DOHH2 (cell line): ENCODE results near the gene SLC1A3.
A peak's percentile ranks its signal among the peaks of the same experiment; 100 is the strongest.

ENCODE experiments used
- H3F3A ChIP-seq: fragments of 200-600 bp; sonication (generic), shearing (Covaris generic); 2 replicates; pipeline ENCODE4 v1.6.0; 2016; ENCODE audit warnings: antibody characterized with exemption, mild to moderate bottlenecking; ENCODE audit not compliant: control insufficient read depth, insufficient read depth
- H3K27ac ChIP-seq: fragments of 200-600 bp; sonication (generic); 2 replicates; pipeline ENCODE4 v1.5.1; 2014; ENCODE audit warnings: low read depth, mild to moderate bottlenecking, low read length, moderate library complexity
- H3K27me3 ChIP-seq: fragments of 200-600 bp; sonication (generic); 2 replicates; pipeline ENCODE4 v1.6.1; 2014; ENCODE audit warnings: mild to moderate bottlenecking, low read length, mixed read lengths; ENCODE audit not compliant: control insufficient read depth
- H3K36me3 ChIP-seq: fragments of 200-600 bp; sonication (generic); 2 replicates; pipeline ENCODE4 v1.6.1; 2014; ENCODE audit warnings: mild to moderate bottlenecking, low read length, moderate library complexity, mixed read lengths; ENCODE audit not compliant: control insufficient read depth
- H3K4me1 ChIP-seq: fragments of 200-600 bp; sonication (generic); 2 replicates; pipeline ENCODE4 v1.6.1; 2014; ENCODE audit warnings: mild to moderate bottlenecking, low read length, mixed read lengths; ENCODE audit not compliant: control insufficient read depth
- H3K4me2 ChIP-seq: fragments of 200-600 bp; sonication (generic); 2 replicates; pipeline ENCODE4 v1.6.0; 2014; ENCODE audit warnings: mild to moderate bottlenecking, low read length, moderate library complexity
- H3K4me3 ChIP-seq: fragments of 200-600 bp; sonication (generic); 2 replicates; pipeline ENCODE4 v1.5.1; 2014; ENCODE audit warnings: mild to moderate bottlenecking, low read length, mixed read lengths
- H3K79me2 ChIP-seq: fragments of 200-600 bp; sonication (generic); 2 replicates; pipeline ENCODE4 v1.6.1; 2014; ENCODE audit warnings: mild to moderate bottlenecking, low read length, mixed read lengths; ENCODE audit not compliant: control insufficient read depth
- H3K9me2 ChIP-seq: fragments of 200-600 bp; sonication (generic); replicated peaks from 2 replicates; pipeline ENCODE4 v1.6.1; 2014; ENCODE audit warnings: mild to moderate bottlenecking, low read length, mixed read lengths; ENCODE audit not compliant: control insufficient read depth
- H3K9me3 ChIP-seq: fragments of 200-600 bp; sonication (generic); 2 replicates; pipeline ENCODE4 v1.6.1; 2014; ENCODE audit warnings: antibody characterized with exemption, low read length, mixed read lengths; ENCODE audit not compliant: control insufficient read depth, insufficient read depth
- H4K20me1 ChIP-seq: fragments of 200-600 bp; sonication (generic); 2 replicates; pipeline ENCODE4 v1.6.0; 2014; ENCODE audit warnings: low read depth, mild to moderate bottlenecking, antibody characterized with exemption, low read length, moderate library complexity; ENCODE audit not compliant: control insufficient read depth, insufficient read depth
- EZH2phosphoT487 ChIP-seq: fragments of 200-600 bp; sonication (generic); IDR thresholded peaks from 2 replicates; pipeline ENCODE4 v1.6.1; 2017; ENCODE audit warnings: borderline replicate concordance, mild to moderate bottlenecking, antibody characterized with exemption, low read length, moderate library complexity, mixed read lengths
- TF ChIP-seq, protein P1 (sequence below): fragments of 200-600 bp; sonication (generic); IDR thresholded peaks from one replicate; pipeline ENCODE4 v1.5.1; 2014; ENCODE audit warnings: antibody characterized with exemption, mild to moderate bottlenecking, low read depth, low read length; ENCODE audit not compliant: poor library complexity, severe bottlenecking

Gene SLC1A3

DNA sequence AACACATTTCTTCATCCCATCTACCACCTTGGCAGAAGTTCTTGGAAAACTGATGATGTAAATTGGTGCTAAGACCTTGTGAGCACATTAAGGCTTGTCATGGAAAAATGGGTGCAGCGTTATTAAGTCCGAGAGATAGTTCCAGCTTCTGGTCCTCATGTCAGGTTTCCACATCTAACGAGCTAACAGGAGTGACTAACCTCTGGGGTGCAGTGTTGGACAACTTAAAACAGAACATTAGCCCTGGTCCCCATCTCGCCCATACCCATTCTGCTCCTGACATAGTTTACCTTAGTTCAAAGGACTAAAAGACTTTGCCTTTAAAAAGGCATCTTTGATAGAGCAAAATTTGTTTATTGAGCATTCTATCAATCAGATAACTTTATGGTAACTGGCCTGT is 128.0 kb downstream of the SLC1A3 start:
- H3K9me2 ChIP-seq = no peaks in the 10 kb centered on the region
- H3K36me3 ChIP-seq = no peaks in the 10 kb centered on the region
- TF ChIP-seq, protein P1, sequence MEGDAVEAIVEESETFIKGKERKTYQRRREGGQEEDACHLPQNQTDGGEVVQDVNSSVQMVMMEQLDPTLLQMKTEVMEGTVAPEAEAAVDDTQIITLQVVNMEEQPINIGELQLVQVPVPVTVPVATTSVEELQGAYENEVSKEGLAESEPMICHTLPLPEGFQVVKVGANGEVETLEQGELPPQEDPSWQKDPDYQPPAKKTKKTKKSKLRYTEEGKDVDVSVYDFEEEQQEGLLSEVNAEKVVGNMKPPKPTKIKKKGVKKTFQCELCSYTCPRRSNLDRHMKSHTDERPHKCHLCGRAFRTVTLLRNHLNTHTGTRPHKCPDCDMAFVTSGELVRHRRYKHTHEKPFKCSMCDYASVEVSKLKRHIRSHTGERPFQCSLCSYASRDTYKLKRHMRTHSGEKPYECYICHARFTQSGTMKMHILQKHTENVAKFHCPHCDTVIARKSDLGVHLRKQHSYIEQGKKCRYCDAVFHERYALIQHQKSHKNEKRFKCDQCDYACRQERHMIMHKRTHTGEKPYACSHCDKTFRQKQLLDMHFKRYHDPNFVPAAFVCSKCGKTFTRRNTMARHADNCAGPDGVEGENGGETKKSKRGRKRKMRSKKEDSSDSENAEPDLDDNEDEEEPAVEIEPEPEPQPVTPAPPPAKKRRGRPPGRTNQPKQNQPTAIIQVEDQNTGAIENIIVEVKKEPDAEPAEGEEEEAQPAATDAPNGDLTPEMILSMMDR = peak; percentile 23
- TF ChIP-seq EZH2phosphoT487 = no peak
- no peaks in the 10 kb centered on the region for H3K27me3 ChIP-seq
- no peaks in the 10 kb centered on the region for H3K9me3 ChIP-seq
- no peaks in the 10 kb centered on the region for H4K20me1 ChIP-seq
- H3K4me1 ChIP-seq = peaks cover 1% of the 10 kb centered on the region
- H3K27ac ChIP-seq = no peak overlapping the region
- H3K4me3 ChIP-seq = no peak overlapping the region
- H3K4me2 ChIP-seq = no peak overlapping the region
- no peaks in the 10 kb centered on the region for H3K79me2 ChIP-seq
- H3F3A ChIP-seq = no peaks in the 10 kb centered on the region

DNA sequence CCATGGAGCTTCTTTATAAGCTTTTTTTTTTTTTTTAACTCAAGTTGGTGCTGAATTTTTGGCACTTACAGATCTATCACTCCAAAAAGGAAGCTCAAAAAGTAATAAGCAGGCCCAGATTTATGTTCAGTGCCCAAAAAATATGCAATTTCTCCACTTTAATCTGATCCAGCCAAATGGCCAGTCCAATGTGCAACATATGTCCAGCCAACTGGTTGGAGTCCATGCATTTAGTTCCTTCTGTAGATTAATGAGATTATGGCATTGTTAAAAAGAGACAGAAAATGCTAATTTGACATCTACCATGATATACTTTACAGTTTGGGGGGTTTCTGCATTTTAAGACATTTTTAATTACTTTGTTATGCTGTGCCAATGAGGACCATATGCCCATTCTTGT is 129.5 kb downstream of the SLC1A3 start:
- Histone ChIP-seq H3K79me2 (no peaks in the 10 kb centered on the region), H4K20me1 (no peaks in the 10 kb centered on the region), H3K36me3 (no peaks in the 10 kb centered on the region), H3K27ac (no peak overlapping the region), H3K9me2 (no peaks in the 10 kb centered on the region), H3K4me2 (no peak overlapping the region), H3K4me1 (peaks cover 6% of the 10 kb centered on the region), H3F3A (no peaks in the 10 kb centered on the region), H3K9me3 (no peaks in the 10 kb centered on the region), H3K27me3 (no peaks in the 10 kb centered on the region), H3K4me3 (no peak overlapping the region)
- TF ChIP-seq, protein P1 = no peak
- TF ChIP-seq EZH2phosphoT487 = no peak
